Measurements from ENCODE around the gene MAST4.

MAST4 gene

GRCh38 chr5:66595756-66596635, at the start of gene MAST4:
Gene MAST4, plus strand, starts transcription at chr5:66596393. Its CDS starts 263 bp downstream, at chr5:66596656.
- peak; percentile 60 to 67 for DNase-seq

- DNase-seq: no peak
Observed at GRCh38 chr5:66546541-66546940, 49.7 kb upstream of the MAST4 start.

- no peak for DNase-seq
Observed at GRCh38 chr5:66551338-66551737, 44.9 kb upstream of the MAST4 start.

- DNase-seq: no peak
Observed at GRCh38 chr5:66551945-66552344, 44.2 kb upstream of the MAST4 start.

GRCh38 chr5:66553368-66553912, 42.8 kb upstream of the MAST4 start:
- DNase-seq: no peak

GRCh38 chr5:66553916-66554575, 42.1 kb upstream of the MAST4 start:
- peak; percentile 9 to 19 for DNase-seq

GRCh38 chr5:66554884-66555283, 41.3 kb upstream of the MAST4 start:
- DNase-seq: no peak

- no peak for DNase-seq
Observed at GRCh38 chr5:66558560-66558959, 37.6 kb upstream of the MAST4 start.

GRCh38 chr5:66560371-66560770, 35.8 kb upstream of the MAST4 start:
- DNase-seq: no peak

GRCh38 chr5:66561256-66561990, 34.8 kb upstream of the MAST4 start:
- DNase-seq: no peak

GRCh38 chr5:66565878-66566277, 30.3 kb upstream of the MAST4 start:
- DNase-seq: no peak

GRCh38 chr5:66567474-66567873, 28.7 kb upstream of the MAST4 start:
- DNase-seq: no peak

- DNase-seq: no peak
Observed at GRCh38 chr5:66570201-66570600, 26.0 kb upstream of the MAST4 start.

GRCh38 chr5:66573733-66574132, 22.5 kb upstream of the MAST4 start:
- no peak for DNase-seq

- DNase-seq: no peak
Observed at GRCh38 chr5:66582499-66583165, 13.6 kb upstream of the MAST4 start.

GRCh38 chr5:66585291-66585690, 10.9 kb upstream of the MAST4 start:
- no peak for DNase-seq

- no peak for DNase-seq
Observed at GRCh38 chr5:66587771-66588170, 8.4 kb upstream of the MAST4 start.

- DNase-seq: peak in 1 of 2 donors; percentile 4
Observed at GRCh38 chr5:66596636-66597182, 516 bp downstream of the MAST4 start.

- no peak for DNase-seq
Observed at GRCh38 chr5:66597183-66597757, 1.1 kb downstream of the MAST4 start.

- DNase-seq: no peak
Observed at GRCh38 chr5:66602621-66603020, 6.4 kb downstream of the MAST4 start.

GRCh38 chr5:66603164-66603563, 7.0 kb downstream of the MAST4 start:
- DNase-seq: no peak

- DNase-seq: no peak
Observed at GRCh38 chr5:66603881-66604280, 7.7 kb downstream of the MAST4 start.

All from stimulated activated CD4-positive, alpha-beta T cell treated with anti-CD3 and anti-CD28 coated beads, Interleukin-2, amount 100 ng/mL, for 48 hours (primary cell).